Testis (tissue), 2 donors: ENCODE data around the gene PLD1.
"Not testable (repeated sequence)": the region's sequence is repeated elsewhere in the genome, so short reads cannot be mapped to it uniquely, and the experiment has no call there.

Experiments
- POLR2A ChIP-seq: fragments of 450-650 bp; IDR thresholded peaks from one replicate; pipeline ENCODE4 v1.6.1; 2017; ENCODE audit warnings: antibody characterized with exemption, mild to moderate bottlenecking, moderate library complexity
- TF ChIP-seq, protein P1 (sequence below), 3 experiments: fragments of 450-650 bp in 2 of 3; fragments of 200-600 bp in 1 of 3; sonication (generic) in 1 of 3; IDR thresholded peaks; one replicate each; pipeline ENCODE4 v1.5.1; 2016 to 2019; ENCODE audit warnings: antibody characterized with exemption in 3 of 3, mild to moderate bottlenecking in 2 of 3, moderate library complexity in 1 of 3

DNA sequence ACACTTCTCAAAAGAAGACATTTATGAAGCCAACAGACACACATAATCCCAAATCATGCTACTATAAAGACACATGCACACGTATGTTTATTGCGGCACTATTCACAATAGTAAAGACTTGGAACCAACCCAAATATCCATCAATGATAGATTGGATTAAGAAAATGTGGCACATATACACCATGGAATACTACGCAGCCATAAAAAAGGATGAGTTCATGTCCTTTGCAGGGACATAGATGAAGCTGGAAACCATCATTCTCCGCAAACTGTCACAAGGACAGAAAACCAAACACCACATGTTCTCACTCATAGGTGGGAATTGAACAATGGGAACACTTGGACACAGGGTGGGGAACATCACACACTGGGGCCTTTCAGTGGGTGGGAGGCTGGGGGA lies 48.5 kb upstream of the PLD1 start:
- TF ChIP-seq, protein P1, sequence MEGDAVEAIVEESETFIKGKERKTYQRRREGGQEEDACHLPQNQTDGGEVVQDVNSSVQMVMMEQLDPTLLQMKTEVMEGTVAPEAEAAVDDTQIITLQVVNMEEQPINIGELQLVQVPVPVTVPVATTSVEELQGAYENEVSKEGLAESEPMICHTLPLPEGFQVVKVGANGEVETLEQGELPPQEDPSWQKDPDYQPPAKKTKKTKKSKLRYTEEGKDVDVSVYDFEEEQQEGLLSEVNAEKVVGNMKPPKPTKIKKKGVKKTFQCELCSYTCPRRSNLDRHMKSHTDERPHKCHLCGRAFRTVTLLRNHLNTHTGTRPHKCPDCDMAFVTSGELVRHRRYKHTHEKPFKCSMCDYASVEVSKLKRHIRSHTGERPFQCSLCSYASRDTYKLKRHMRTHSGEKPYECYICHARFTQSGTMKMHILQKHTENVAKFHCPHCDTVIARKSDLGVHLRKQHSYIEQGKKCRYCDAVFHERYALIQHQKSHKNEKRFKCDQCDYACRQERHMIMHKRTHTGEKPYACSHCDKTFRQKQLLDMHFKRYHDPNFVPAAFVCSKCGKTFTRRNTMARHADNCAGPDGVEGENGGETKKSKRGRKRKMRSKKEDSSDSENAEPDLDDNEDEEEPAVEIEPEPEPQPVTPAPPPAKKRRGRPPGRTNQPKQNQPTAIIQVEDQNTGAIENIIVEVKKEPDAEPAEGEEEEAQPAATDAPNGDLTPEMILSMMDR (IDR thresholded peaks at IDR 0.05): not testable (repeated sequence)
- TF ChIP-seq POLR2A: not testable (repeated sequence)
